ENCODE results near the gene CDC45. TPM values are rescaled to one million over a fixed set of nuclear protein-coding genes. Genes with fewer than 3 reads are reported as not detected.

The CDC45 gene
- total RNA-seq, 4 donors from 2014 or later: 0.95 to 1.4 (median 1.2) TPM; not detected in 1

DNA sequence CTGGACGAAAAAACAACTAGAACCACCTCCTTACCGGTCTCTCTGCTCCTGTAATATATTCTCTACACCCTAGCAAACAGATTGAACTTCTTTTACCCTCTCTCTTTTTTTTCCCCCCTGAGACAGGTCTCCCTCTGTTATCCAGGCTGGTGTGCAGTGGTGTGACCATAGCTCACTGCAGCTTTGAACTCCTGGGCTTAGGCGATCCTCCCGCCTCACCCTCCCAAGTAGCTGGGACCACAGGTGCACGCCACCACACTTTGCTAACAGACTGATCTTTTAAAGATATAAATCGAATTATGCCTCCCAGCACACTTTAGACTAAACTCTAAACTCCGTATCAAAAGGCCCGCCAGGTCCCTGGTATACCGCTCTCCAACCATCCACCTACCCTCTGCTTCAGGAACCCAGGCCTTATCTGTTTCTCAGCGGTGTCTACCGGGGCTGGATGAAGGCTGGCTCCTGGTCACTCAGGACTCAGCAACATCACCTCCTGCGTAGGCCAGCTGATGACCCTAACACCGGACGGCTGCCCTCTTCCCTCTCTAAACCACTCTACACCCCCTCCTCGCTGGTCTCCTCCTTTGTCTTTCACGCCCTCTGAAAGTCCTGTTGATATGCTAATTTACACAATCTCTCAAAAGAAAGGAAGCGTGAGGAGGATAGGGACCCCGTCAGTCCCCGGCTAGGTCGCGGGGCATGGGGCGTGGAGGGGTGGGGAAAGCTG, 33.0 kb upstream of the CDC45 start:
- DNase-seq (ENCODE audit: low spot score) (no peak), ATAC-seq (ENCODE audit: low FRiP score) (peak; percentile 9)
- TF ChIP-seq, protein P1, sequence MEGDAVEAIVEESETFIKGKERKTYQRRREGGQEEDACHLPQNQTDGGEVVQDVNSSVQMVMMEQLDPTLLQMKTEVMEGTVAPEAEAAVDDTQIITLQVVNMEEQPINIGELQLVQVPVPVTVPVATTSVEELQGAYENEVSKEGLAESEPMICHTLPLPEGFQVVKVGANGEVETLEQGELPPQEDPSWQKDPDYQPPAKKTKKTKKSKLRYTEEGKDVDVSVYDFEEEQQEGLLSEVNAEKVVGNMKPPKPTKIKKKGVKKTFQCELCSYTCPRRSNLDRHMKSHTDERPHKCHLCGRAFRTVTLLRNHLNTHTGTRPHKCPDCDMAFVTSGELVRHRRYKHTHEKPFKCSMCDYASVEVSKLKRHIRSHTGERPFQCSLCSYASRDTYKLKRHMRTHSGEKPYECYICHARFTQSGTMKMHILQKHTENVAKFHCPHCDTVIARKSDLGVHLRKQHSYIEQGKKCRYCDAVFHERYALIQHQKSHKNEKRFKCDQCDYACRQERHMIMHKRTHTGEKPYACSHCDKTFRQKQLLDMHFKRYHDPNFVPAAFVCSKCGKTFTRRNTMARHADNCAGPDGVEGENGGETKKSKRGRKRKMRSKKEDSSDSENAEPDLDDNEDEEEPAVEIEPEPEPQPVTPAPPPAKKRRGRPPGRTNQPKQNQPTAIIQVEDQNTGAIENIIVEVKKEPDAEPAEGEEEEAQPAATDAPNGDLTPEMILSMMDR (IDR thresholded peaks at IDR 0.05): no peak

DNA sequence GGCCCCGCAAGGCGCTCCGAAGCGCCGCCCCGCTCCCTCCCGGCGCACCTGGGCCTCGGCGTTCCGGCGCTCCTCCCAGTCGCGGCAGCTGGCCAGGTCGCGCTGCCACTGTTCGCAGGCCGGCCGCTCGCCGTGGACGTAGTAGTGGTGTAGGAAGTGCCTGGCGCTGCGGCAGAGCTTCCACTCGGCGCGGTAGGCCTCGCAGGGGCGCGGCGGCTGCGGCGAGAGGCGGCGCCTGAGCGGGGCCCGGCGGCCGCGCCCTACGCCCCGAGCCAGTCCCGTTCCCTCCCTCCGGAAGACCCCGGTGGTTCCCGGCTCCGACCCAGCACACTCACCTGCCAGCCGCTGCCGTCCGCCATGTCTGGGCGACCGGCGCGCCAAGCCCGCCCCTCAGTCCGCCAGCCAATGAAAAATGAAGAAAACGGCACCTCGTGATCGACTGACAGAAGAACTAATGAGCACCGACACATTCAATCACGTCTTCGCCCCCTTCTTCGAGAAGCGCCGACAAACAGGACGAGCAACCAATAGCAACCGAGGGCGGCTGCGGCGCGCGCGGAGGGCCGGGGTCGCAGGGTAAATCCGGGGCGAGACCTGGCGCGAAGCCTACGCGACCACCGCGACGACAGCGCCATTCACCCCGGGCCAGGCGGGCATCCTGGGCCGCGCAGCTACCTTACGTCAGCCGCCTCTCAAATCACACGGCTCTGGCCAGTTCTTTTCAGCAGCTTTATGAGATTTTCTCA, 32.2 kb upstream of the CDC45 start, which contains the start of gene C22orf39:
TSS of gene C22orf39 (minus strand) at position 382 of the 746 bp plus-strand sequence. CDS start at position 359, 23 bp downstream.
- TF ChIP-seq, protein P1 (IDR thresholded peaks at IDR 0.05): no peak
- ATAC-seq (ENCODE audit: low FRiP score) (peak; percentile 91), DNase-seq (ENCODE audit: low spot score) (peak; percentile 74)

DNA sequence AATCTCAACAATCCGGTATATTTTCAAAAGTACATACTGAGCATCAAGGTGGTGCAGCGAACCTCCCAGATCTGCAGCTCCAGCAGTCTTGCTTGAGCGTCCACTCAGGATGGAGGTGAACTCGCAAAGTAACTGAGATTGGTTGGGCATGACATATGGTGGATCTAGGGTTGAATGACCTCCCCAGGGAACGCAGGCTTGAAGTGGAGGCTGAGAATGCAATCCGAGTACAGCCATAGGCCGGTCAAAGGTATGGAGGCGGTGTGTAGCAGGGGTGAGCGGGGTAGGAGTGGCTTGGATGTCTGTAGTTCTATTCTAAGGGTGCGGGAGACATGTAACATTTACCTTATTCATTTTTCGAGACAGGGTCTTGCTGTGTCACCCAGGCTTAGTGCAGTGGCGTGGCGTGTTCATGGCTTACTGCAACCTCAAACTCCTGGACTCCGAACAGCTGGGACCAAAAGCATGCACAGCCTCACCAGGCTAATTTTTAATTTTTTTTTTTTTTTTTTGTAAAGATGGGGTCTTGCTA, 31.6 kb upstream of the CDC45 start:
- TF ChIP-seq, protein P1 (IDR thresholded peaks at IDR 0.05): no peak

DNA sequence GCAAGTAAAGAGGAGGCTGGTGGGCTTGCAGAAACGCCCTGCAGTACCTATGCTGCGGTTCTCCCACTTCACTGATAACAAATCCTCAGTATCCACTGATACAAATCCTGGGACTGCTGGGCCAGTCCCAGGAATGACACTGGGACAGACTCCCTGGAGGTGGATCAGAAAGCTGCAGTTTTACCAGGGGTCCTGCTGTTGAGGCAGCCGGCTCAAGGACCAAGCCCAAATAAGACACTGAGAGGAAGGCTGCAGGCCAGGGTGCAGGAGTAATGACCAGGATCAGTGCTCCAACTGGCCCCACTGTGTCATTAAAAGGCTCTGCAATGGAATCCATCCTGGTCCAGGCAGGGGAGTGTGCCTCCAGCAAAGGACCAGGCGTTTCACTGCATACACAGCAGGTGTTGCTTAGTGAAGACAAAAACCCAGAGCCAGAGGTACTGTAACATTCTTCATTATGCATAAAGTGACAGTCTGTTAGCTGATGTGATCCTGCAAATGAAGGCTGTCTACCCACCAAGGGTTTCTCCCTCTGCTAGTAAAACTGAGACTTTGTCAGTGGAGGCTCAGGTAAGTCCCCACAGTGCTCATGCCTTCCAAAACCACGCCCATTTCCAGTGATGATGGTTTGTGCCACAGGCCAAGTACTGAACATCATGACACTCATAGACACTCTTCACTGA, 30.8 kb upstream of the CDC45 start:
- no peak for ATAC-seq (ENCODE audit: low FRiP score)
- no peak for DNase-seq (ENCODE audit: low spot score)
- TF ChIP-seq, protein P1 (IDR thresholded peaks at IDR 0.05): no peak

More for the DNA sequence above, 31.6 kb upstream of the CDC45 start:
- DNase-seq (ENCODE audit: low spot score) (no peak), ATAC-seq (ENCODE audit: low FRiP score) (peak; percentile 57)

DNA sequence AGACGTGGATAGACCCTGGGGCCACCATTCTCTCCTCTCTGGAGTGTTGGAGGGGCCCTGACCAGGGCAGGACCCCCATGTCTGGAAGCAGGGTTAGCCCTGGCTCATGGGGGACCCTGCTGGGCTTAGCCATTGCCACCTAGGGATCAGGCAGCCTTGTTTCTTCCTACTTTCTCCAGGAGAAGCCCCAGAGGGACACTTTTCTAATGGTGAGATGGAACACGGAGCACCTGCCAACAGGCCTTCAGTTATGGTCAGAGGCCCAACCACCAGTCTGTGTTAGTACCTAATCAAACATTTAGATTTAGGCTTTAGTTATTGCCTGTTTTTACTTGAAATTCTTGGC, 30.3 kb upstream of the CDC45 start:
- TF ChIP-seq, protein P1 (IDR thresholded peaks at IDR 0.05): no peak
- no peak for ATAC-seq (ENCODE audit: low FRiP score)

DNA sequence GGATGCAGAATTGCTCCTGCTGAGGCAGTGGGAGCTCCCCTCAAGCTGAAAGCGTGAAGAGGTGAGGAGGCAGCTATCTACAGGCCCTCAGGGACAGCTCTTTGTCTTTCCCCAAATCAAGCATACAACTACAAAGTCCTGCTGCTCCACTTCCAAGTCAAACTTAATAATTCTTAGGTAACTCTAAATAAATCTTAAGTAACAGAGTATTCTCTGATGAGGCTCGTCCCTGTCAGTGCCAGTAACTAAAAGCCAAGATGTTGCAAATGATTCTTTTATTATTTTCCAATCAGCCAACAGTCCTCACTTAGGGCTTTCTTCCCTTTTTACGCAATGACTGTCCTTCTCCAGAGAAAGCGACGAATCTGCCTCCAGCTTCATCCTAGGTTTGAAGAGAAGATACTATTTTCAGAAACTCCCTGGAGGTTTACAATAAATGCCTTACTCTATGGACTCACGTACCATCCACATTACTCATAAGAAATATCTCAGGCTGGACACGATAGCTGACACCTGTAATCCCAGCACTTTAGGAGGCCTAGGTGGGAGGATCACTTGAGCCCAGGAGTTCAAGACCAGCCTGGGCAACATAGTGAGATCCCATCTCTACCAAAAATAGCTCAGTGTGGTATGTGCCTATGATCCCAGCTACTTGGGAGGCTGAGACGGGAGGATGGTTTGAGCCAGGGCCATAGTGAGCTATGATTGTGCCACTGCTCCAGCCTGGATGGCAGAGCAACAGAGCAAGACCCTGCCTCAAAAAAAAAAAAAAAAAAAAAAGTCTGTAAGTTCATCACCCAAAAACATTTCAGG, 29.2 kb upstream of the CDC45 start:
- TF ChIP-seq, protein P1 (IDR thresholded peaks at IDR 0.05): no peak
- ATAC-seq (ENCODE audit: low FRiP score) (no peak), DNase-seq (ENCODE audit: low spot score) (no peak)

More for the DNA sequence above, 30.3 kb upstream of the CDC45 start:
- DNase-seq (ENCODE audit: low spot score): no peak

Data from omental fat pad (tissue), 4 donors.